ENCODE measurements around the gene COG7. TPM values are rescaled to one million over a fixed set of nuclear protein-coding genes. Genes with fewer than 3 reads are reported as not detected.
A peak's percentile ranks its signal among the peaks of the same experiment; 100 is the strongest.
"Not testable (repeated sequence)": the region's sequence is repeated elsewhere in the genome, so short reads cannot be mapped to it uniquely, and the experiment has no call there.

Gene COG7
- 45.6 TPM for total RNA-seq

DNA sequence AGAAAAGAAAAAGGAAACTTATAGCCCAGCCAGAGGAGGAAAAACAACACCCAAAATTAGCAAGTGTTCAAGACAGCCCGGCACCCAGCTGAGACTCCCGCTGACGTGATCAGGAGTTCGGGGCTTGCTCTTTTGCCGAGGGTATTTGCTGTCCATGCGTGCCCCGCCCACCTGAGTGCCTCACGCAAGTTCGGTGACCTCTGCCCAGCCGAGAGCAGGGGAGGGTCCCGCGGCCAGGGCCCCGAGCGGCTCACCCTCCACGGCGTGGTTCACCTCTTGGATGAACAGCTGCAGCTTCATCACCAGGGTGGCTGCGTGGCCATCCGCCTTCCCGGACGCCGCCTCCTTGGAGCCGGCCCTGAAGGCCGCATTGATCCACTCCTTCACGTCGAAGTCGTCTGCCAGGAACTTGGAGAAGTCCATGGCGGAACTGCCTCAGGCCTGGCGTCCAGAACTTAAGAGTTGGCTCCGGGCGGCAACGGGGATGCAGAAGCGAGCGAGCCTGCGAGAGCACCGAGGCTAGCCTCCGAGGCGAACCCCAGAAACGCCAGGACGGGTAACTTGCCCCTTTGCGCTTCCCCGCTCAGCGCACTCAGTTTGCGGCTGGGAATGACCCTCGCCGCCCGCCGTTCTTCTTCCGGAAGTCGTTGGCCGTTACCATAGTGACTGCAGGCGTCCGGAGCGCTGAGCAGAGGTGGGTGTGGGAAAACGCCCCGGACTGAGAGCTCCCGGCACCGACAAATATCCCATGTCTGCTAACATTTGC is at the start of gene COG7:
Gene COG7, minus strand, starts transcription at position 618 of the 766 bp plus-strand sequence. Its CDS starts 195 bp downstream, at position 423.
- peak; percentile 89 for DNase-seq (ENCODE audit: low spot score)

DNA sequence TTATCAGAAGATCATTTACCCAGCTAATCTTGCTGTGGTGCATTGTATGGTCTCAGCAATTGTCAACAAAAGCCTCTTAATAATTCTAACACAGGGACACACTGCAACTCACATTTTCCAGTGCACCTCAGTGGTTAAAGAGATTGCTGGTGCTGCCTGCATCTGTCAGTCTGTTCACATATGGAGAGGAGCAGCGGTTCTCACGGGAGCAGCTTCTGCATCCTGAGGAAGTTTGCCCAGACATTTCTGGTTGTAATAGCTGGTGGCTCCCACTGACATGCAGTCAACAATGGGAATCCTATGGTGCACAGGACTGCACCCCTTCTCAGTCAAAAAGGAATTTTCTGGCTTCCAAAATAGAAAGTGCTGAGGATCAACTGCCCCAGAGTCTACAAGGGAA is 49.5 kb upstream of the COG7 start:
- DNase-seq (ENCODE audit: low spot score): no peak

DNA sequence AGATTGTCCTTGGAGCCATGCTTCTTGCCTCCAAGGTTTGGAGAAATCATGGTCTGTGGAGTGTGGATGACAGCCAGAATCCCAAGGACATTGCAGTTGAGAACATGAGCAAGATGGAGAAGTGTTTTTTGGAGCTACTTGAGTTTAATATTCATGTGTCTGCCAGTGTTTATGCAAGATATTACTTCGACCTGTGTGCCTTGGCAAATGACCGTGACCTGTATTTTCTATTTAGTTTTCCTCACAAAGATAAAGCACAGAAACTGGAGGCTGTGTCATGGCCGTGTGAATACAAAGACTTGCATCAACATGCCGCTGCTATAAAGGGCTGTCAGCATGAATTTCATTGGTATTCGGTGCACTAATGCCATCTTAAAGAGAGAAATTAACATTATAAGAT is 48.3 kb upstream of the COG7 start:
- DNase-seq (ENCODE audit: low spot score): no peak

- no peak for DNase-seq (ENCODE audit: low spot score)
These were observed 47.9 kb upstream of the COG7 start for GRCh38 chr16:23500862-23501225.

GRCh38 chr16:23500212-23500861 is 47.3 kb upstream of the COG7 start:
- DNase-seq (ENCODE audit: low spot score): no peak

GRCh38 chr16:23499801-23500200 is 46.8 kb upstream of the COG7 start:
- DNase-seq (ENCODE audit: low spot score): no peak

DNA sequence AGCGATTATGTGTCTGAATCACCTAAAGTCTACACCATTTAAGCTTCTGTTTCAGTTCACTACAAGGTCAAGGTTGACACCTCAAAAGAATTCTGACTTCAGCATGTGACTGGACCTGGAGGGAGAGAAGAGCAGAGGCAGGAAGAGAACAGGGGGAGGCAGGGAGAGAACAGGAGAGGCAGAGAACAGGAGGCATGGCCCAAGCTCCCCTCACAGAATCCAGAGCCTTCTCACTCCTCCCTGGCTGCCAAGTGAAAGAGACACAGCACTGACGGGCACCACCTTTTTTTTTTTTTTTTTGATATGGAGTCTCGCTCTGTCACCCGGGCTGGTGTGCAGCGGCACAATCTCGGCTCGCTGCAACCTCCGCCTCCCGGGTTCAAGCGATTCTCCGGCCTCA is 45.9 kb upstream of the COG7 start:
- DNase-seq (ENCODE audit: low spot score): no peak

DNA sequence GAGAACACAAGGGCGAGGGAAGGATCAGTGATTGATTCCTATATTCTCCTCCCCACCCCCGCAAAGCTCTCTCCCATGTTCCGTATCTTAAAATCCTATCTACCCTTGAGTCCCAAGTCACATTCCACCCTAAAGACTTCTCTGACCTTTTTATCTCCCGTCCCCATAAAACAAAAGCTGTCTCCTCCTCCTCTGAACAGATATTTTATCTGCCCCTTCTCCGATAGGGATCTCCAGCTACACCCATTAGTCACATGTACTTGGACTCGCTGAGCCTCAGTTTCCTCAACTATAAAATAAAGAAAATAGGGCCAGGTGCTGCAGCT is 44.5 kb upstream of the COG7 start:
- no peak for DNase-seq (ENCODE audit: low spot score)

GRCh38 chr16:23496821-23497542 is 44.0 kb upstream of the COG7 start:
- no peak for DNase-seq (ENCODE audit: low spot score)

DNA sequence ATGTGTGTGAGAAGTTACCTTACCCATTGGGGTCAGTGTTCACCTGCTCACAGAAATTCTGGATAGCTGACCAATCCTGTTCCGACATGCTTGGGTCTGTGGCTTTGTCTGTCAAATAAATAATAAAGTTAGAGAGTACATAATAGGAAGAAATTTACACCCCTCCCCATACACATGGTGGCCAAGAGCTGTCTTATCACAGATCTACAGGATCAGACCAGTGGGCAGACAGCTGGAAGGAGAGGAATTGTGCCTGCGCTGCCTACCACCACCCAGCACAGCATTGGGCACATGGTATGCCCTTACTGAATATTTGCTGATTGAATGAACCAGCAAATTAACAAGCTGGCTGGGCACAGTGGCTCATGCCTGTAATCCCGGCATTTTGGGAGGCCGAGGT is 42.7 kb upstream of the COG7 start:
- DNase-seq (ENCODE audit: low spot score): no peak

DNA sequence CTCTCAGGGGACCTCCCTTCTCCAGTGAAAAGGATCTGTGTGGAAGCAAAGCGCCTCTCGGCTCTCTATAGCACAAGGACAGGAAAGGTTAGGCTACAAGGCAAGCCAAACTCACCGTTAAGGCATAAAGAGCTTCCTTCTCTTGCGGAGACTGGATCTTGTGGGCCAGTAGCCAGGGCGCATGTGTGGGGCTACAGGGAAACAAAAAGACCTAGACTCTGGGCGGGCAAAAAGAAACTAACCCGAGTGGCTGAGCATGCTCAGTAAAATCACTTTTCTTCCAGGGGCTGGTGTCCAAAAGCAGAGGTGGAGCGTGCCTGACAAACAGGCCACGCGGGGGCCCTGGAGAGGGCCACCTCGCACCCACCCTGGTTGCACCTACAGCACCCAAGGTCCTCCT is 41.2 kb upstream of the COG7 start:
- no peak for DNase-seq (ENCODE audit: low spot score)

- no peak for DNase-seq (ENCODE audit: low spot score)
These were observed 38.8 kb upstream of the COG7 start for GRCh38 chr16:23491490-23492391.

DNA sequence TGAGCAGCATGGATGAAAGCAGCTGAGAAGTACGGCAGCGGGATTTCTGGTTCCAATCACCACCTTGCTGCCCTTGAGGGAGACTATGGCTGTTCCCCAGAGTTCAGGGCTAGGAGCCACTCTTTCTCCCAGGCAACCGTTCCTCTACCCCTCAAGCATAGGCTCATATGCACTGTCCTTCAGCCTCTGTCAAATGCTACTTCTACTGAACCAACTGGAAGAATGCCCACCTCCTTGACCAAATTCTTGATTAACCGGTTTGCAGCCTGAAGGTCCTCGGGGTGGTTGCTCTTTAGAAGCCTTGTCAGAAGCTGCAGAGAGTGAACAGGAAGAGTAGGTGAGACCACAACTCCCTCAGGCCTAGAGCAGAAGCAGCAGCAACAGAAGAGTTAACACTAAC is 33.5 kb upstream of the COG7 start:
- DNase-seq (ENCODE audit: low spot score): no peak

GRCh38 chr16:23485841-23486240 is 32.9 kb upstream of the COG7 start:
- no peak for DNase-seq (ENCODE audit: low spot score)

GRCh38 chr16:23485257-23485614 is 32.2 kb upstream of the COG7 start:
- no peak for DNase-seq (ENCODE audit: low spot score)

DNA sequence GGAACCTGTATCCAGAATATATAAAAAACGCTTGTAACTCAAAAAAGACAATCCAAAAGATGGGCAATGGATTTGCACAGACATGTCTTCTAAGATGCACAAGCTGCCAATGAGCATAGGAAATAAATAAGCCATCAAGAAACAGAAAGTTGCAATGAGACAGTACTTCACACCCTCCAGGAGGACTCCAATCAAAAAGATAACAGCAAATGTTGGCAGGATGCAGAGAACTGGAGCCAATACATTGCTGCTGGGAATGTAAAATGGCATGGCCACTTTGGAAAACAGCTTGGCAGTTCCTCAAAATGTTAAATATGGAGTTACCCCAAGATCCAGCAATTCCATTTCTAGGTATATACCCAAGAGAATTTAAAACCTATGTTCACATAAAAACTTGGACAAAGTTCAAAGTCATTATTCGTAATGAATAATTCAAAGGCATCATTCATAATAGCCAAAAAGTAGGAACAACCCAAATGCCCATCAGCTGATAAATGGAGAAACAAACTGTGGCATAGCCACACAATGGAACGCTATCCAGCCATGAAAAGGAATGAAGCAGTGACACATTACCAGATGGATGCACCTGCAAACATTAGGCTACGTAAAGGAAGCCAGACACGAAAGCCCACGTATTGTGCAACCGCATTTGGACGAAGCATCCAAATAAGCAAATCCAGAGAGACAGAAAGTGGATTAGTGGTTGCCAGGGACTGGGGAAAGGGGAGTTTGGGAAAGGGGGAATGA is 31.7 kb upstream of the COG7 start:
- DNase-seq (ENCODE audit: low spot score): no peak

GRCh38 chr16:23483492-23483891 is 30.5 kb upstream of the COG7 start:
- not testable (repeated sequence) for DNase-seq (ENCODE audit: low spot score)

DNA sequence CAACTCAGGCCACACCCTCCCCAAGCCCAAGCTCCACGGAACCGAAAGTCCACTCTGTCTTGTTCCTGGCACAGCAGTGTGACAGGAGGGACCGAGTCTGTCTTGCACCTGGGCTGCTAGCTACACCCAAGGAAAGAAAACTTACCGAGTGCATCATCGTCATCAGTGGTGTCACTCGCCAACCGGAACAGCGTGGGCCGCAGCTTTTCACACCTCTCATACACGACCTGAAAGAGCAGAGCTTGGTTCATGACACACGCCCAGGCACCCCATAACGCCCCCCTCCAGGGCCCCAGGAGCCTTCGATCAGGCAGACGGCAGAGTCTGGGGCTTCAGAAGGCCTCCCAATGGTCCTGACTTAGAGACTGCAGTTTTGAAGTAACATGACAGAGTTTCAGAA is 29.8 kb upstream of the COG7 start:
- DNase-seq (ENCODE audit: low spot score): no peak

- no peak for DNase-seq (ENCODE audit: low spot score)
These were observed 27.3 kb upstream of the COG7 start for GRCh38 chr16:23480257-23480656.

GRCh38 chr16:23479138-23479537 is 26.1 kb upstream of the COG7 start:
- no peak for DNase-seq (ENCODE audit: low spot score)

DNA sequence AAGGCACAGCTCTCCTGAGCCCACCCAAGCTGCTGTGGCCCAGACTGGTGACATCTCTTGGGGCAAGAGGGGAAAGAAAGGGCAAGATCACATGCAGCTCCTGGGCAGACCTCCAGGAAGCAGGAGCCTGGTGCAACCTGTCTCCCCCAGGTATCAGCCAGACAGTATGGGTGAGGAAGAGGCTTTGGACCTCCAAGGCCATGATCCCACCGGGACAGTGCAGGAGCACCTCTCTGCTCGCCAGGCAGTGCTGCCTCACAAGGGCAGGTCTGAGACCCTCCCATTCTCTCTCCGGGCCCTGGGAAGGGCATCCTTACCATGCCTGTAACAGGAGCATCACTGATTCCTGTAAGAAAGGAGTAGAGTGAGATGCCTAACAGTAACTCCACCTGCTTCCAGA is 25.6 kb upstream of the COG7 start:
- DNase-seq (ENCODE audit: low spot score): no peak

Measured in ureter (tissue), 1 donor.